Muscle of leg (tissue), 11 donors: ENCODE data around the gene PSPC1. TPM values are rescaled to one million over a fixed set of nuclear protein-coding genes. Genes with fewer than 3 reads are reported as not detected.

Source experiments
- DNase-seq: peaks from one replicate; pipeline ENCODE4 v3.0.0; 2013
- H3K27ac ChIP-seq: one replicate; pipeline ENCODE4 v1.5.1; 2013; ENCODE audit warnings: mild to moderate bottlenecking, low read length, control low read depth
- H3K27me3 ChIP-seq: one replicate; pipeline ENCODE4 v1.6.1; 2013; ENCODE audit warnings: low read length; ENCODE audit not compliant: control insufficient read depth, insufficient read depth
- H3K36me3 ChIP-seq: one replicate; pipeline ENCODE4 v1.6.1; 2013; ENCODE audit warnings: low read length; ENCODE audit not compliant: control insufficient read depth, insufficient read depth
- H3K4me1 ChIP-seq: one replicate; pipeline ENCODE4 v1.6.1; 2013; ENCODE audit warnings: low read length; ENCODE audit not compliant: control insufficient read depth, insufficient read depth
- H3K4me3 ChIP-seq: one replicate; pipeline ENCODE4 v1.5.1; 2013; ENCODE audit warnings: low read length, control low read depth
- H3K9me3 ChIP-seq: replicated peaks from 2 replicates; pipeline ENCODE4 v1.6.1; 2013; ENCODE audit warnings: low read depth, low read length; ENCODE audit not compliant: control insufficient read depth
- whole genome bisulfite sequencing: methylation state at CpG from one replicate; pipeline ENCODE4 v1.1.5; 2013; ENCODE audit warnings: missing lambda C conversion rate; ENCODE audit not compliant: insufficient coverage; 5-methylcytosine and 5-hydroxymethylcytosine counted together
- polyA plus RNA-seq, 8 donors: library from polyadenylated mRNA; unstranded; fragments of 120-200 nt; gene quantifications; one replicate each; pipeline versions ENCODE4 v1.2.1 to v1.2.3, GENCODE V29; 2013; ENCODE audit warnings: inconsistent platforms in 1 of 8, low replicate concordance in 1 of 8; ENCODE audit not compliant: insufficient read length in 8 of 8, insufficient read depth in 1 of 8
- total RNA-seq: library from RNA; stranded (reverse); fragments of 120-200 nt; gene quantifications from one replicate; pipeline ENCODE4 v1.2.4, GENCODE V29; 2013

Gene PSPC1
- total and polyA plus RNA-seq, 9 donors, result 40.7 to 50.0 (median 45.3) TPM

GRCh38 chr13:19681517-19681916 is 101.2 kb downstream of the PSPC1 start:
- DNase-seq, result no peak
- Histone ChIP-seq H3K9me3 (no peaks in the 10 kb centered on the region), H3K27me3 (no peaks in the 10 kb centered on the region), H3K4me3 (no peak overlapping the region), H3K4me1 (no peaks in the 10 kb centered on the region), H3K36me3 (peaks cover 2% of the 10 kb centered on the region), H3K27ac (no peak overlapping the region)
- WGBS, result no CpG with 5 or more reads among the region's 2 CpGs

- Histone ChIP-seq H3K4me3 (no peak overlapping the region), H3K36me3 (peaks cover 7% of the 10 kb centered on the region), H3K9me3 (no peaks in the 10 kb centered on the region), H3K27me3 (no peaks in the 10 kb centered on the region), H3K27ac (no peak overlapping the region), H3K4me1 (no peaks in the 10 kb centered on the region)
- DNase-seq, result no peak
- 89% methylated on average over 2 of the region's 7 CpGs for WGBS
Observed at GRCh38 chr13:19680751-19681150, 102.0 kb downstream of the PSPC1 start.

- 100% methylated on average over 2 of the region's 3 CpGs for WGBS
- Histone ChIP-seq H3K4me3 (no peak overlapping the region), H3K4me1 (no peaks in the 10 kb centered on the region), H3K36me3 (peaks cover 37% of the 10 kb centered on the region), H3K27ac (no peak overlapping the region), H3K27me3 (no peaks in the 10 kb centered on the region), H3K9me3 (no peaks in the 10 kb centered on the region)
- DNase-seq, result no peak
Observed at GRCh38 chr13:19676168-19676567, 106.6 kb downstream of the PSPC1 start.

- H3K27me3 ChIP-seq, result no peaks in the 10 kb centered on the region
- no peak overlapping the region for H3K4me3 ChIP-seq
- peaks cover 46% of the 10 kb centered on the region for H3K36me3 ChIP-seq
- DNase-seq, result no peak
- WGBS, result 87% methylated on average over 6 of the region's 10 CpGs
- H3K4me1 ChIP-seq, result no peaks in the 10 kb centered on the region
- no peaks in the 10 kb centered on the region for H3K9me3 ChIP-seq
- H3K27ac ChIP-seq, result no peak overlapping the region
Observed at GRCh38 chr13:19674898-19675297, 107.8 kb downstream of the PSPC1 start.

GRCh38 chr13:19673473-19674430 is 109.0 kb downstream of the PSPC1 start:
- Histone ChIP-seq H3K9me3 (no peaks in the 10 kb centered on the region), H3K4me1 (no peaks in the 10 kb centered on the region), H3K27me3 (no peaks in the 10 kb centered on the region), H3K4me3 (no peak overlapping the region), H3K27ac (no peak overlapping the region), H3K36me3 (peaks cover 58% of the 10 kb centered on the region)
- 93% methylated on average over 3 of the region's 11 CpGs for WGBS
- no peak for DNase-seq

- Histone ChIP-seq H3K9me3 (no peaks in the 10 kb centered on the region), H3K36me3 (peaks cover 65% of the 10 kb centered on the region)
- 88% methylated on average over 2 of the region's 5 CpGs for WGBS
Observed at GRCh38 chr13:19672990-19673389, 109.8 kb downstream of the PSPC1 start.

GRCh38 chr13:19670147-19670546 is 112.6 kb downstream of the PSPC1 start:
- Histone ChIP-seq H3K4me1 (no peaks in the 10 kb centered on the region), H3K27me3 (no peaks in the 10 kb centered on the region), H3K27ac (no peak overlapping the region), H3K4me3 (no peak overlapping the region), H3K9me3 (no peaks in the 10 kb centered on the region), H3K36me3 (peaks cover 77% of the 10 kb centered on the region)
- no CpG with 5 or more reads among the region's 3 CpGs for WGBS
- no peak for DNase-seq

More at GRCh38 chr13:19672990-19673389, 109.8 kb downstream of the PSPC1 start:
- Histone ChIP-seq H3K27me3 (no peaks in the 10 kb centered on the region), H3K27ac (no peak overlapping the region), H3K4me1 (no peaks in the 10 kb centered on the region), H3K4me3 (no peak overlapping the region)
- DNase-seq, result no peak

GRCh38 chr13:19668778-19669177 is 114.0 kb downstream of the PSPC1 start:
- Histone ChIP-seq H3K4me3 (no peak overlapping the region), H3K27me3 (no peaks in the 10 kb centered on the region), H3K36me3 (peaks cover 75% of the 10 kb centered on the region), H3K4me1 (no peaks in the 10 kb centered on the region), H3K9me3 (no peaks in the 10 kb centered on the region), H3K27ac (no peak overlapping the region)
- 87% methylated on average over 3 of the region's 9 CpGs for WGBS
- DNase-seq, result no peak

- no peaks in the 10 kb centered on the region for H3K4me1 ChIP-seq
- peaks cover 79% of the 10 kb centered on the region for H3K36me3 ChIP-seq
- DNase-seq, result no peak
- no peak overlapping the region for H3K27ac ChIP-seq
- H3K9me3 ChIP-seq, result no peaks in the 10 kb centered on the region
- H3K4me3 ChIP-seq, result no peak overlapping the region
- 88% methylated on average over 13 of the region's 14 CpGs for WGBS
- no peaks in the 10 kb centered on the region for H3K27me3 ChIP-seq
Observed at GRCh38 chr13:19665427-19665859, 117.3 kb downstream of the PSPC1 start.

- Histone ChIP-seq H3K4me1 (no peaks in the 10 kb centered on the region), H3K36me3 (peaks cover 74% of the 10 kb centered on the region), H3K4me3 (no peak overlapping the region), H3K27ac (no peak overlapping the region), H3K27me3 (no peaks in the 10 kb centered on the region), H3K9me3 (no peaks in the 10 kb centered on the region)
- DNase-seq, result no peak
- WGBS, result 92% methylated on average over 10 of the region's 14 CpGs
Observed at GRCh38 chr13:19664481-19665230, 118.1 kb downstream of the PSPC1 start.
